Measurements from ENCODE around the gene GMPS. TPM values are rescaled to one million over a fixed set of nuclear protein-coding genes. Genes with fewer than 3 reads are reported as not detected.
"Not testable (repeated sequence)": the region's sequence is repeated elsewhere in the genome, so short reads cannot be mapped to it uniquely, and the experiment has no call there.

Gene GMPS
- total RNA-seq, 1 donor from 2014 or later: 279 TPM

- H3K79me2 ChIP-seq (ENCODE audit: low read depth): no peaks in the 10 kb centered on the region
- H3K27me3 ChIP-seq: no peaks in the 10 kb centered on the region
- no peak overlapping the region for H3K4me3 Mint-ChIP-seq
- peaks cover 3% of the 10 kb centered on the region for H3K9me3 ChIP-seq (ENCODE audit: low read depth)
- no peaks in the 10 kb centered on the region for H3K36me3 ChIP-seq
- H3K4me1 ChIP-seq: no peaks in the 10 kb centered on the region
- no peaks in the 10 kb centered on the region for H4K20me1 ChIP-seq (ENCODE audit: low read depth)
- no peak overlapping the region for H3K4me3 ChIP-seq
- peaks cover 28% of the 10 kb centered on the region for H3K36me3 Mint-ChIP-seq
- no peak overlapping the region for H3K4me2 ChIP-seq
- no peaks in the 10 kb centered on the region for H3K4me1 Mint-ChIP-seq
- no peak overlapping the region for H2AFZ ChIP-seq (replicated peaks)
- no peak overlapping the region for H3K27ac Mint-ChIP-seq
- H3K9me3 Mint-ChIP-seq: peaks cover 7% of the 10 kb centered on the region
- H3K27me3 Mint-ChIP-seq (ENCODE audit: insufficient read depth, low read depth): no peaks in the 10 kb centered on the region
- H3K27ac ChIP-seq: no peak overlapping the region
- TF ChIP-seq CTCF (IDR thresholded peaks at IDR 0.05) (no peak), EZH2phosphoT487 (IDR thresholded peaks at IDR 0.05) (no peak), EZH2 (IDR thresholded peaks at IDR 0.05) (no peak)
- H3K9ac ChIP-seq: no peak overlapping the region
- no peak for DNase-seq (ENCODE audit: low spot score)
- H3F3A ChIP-seq (ENCODE audit: low read depth): no peaks in the 10 kb centered on the region
Measured at GRCh38 chr3:155958676-155959075, 88.2 kb downstream of the GMPS start.

GRCh38 chr3:155960060-155960459 lies 89.6 kb downstream of the GMPS start:
- H4K20me1 ChIP-seq (ENCODE audit: low read depth): no peaks in the 10 kb centered on the region
- H3K79me2 ChIP-seq (ENCODE audit: low read depth): no peaks in the 10 kb centered on the region
- Mint-ChIP-seq H3K27ac (no peak overlapping the region), H3K27me3 (ENCODE audit: insufficient read depth, low read depth) (no peaks in the 10 kb centered on the region), H3K4me3 (no peak overlapping the region), H3K9me3 (peaks cover 7% of the 10 kb centered on the region), H3K36me3 (peaks cover 21% of the 10 kb centered on the region), H3K4me1 (no peaks in the 10 kb centered on the region)
- H3K36me3 ChIP-seq: no peaks in the 10 kb centered on the region
- H3K9me3 ChIP-seq (ENCODE audit: low read depth): peaks cover 3% of the 10 kb centered on the region
- DNase-seq (ENCODE audit: low spot score): no peak
- H3K9ac ChIP-seq: no peak overlapping the region
- TF ChIP-seq CTCF (IDR thresholded peaks at IDR 0.05) (no peak), EZH2 (IDR thresholded peaks at IDR 0.05) (no peak), EZH2phosphoT487 (IDR thresholded peaks at IDR 0.05) (no peak)
- H3K4me1 ChIP-seq: no peaks in the 10 kb centered on the region
- no peaks in the 10 kb centered on the region for H3K27me3 ChIP-seq
- no peak overlapping the region for H3K4me3 ChIP-seq
- H3K27ac ChIP-seq: no peak overlapping the region
- no peak overlapping the region for H2AFZ ChIP-seq (replicated peaks)
- H3K4me2 ChIP-seq: no peak overlapping the region
- no peaks in the 10 kb centered on the region for H3F3A ChIP-seq (ENCODE audit: low read depth)

- not testable (repeated sequence) for H3K4me1 ChIP-seq; H3K36me3 ChIP-seq; H3K9me3 ChIP-seq (ENCODE audit: low read depth); H3K27ac ChIP-seq; H3K4me3 Mint-ChIP-seq; H3K27me3 ChIP-seq; H3K27ac Mint-ChIP-seq; H2AFZ ChIP-seq (replicated peaks); H3K9ac ChIP-seq; DNase-seq (ENCODE audit: low spot score); H4K20me1 ChIP-seq (ENCODE audit: low read depth); H3K4me2 ChIP-seq; H3F3A ChIP-seq (ENCODE audit: low read depth); H3K79me2 ChIP-seq (ENCODE audit: low read depth); H3K4me1 Mint-ChIP-seq; H3K9me3 Mint-ChIP-seq; H3K4me3 ChIP-seq; H3K27me3 Mint-ChIP-seq (ENCODE audit: insufficient read depth, low read depth)
- H3K36me3 Mint-ChIP-seq: peaks cover 15% of the 10 kb centered on the region
Measured at GRCh38 chr3:155961044-155961443, 90.6 kb downstream of the GMPS start.

- H3K27me3 ChIP-seq: no peaks in the 10 kb centered on the region
- H3K36me3 ChIP-seq: no peaks in the 10 kb centered on the region
- no peaks in the 10 kb centered on the region for H4K20me1 ChIP-seq (ENCODE audit: low read depth)
- no peak for DNase-seq (ENCODE audit: low spot score)
- no peaks in the 10 kb centered on the region for H3F3A ChIP-seq (ENCODE audit: low read depth)
- no peak overlapping the region for H3K4me3 Mint-ChIP-seq
- H3K27me3 Mint-ChIP-seq (ENCODE audit: insufficient read depth, low read depth): no peaks in the 10 kb centered on the region
- peaks cover 13% of the 10 kb centered on the region for H3K36me3 Mint-ChIP-seq
- no peaks in the 10 kb centered on the region for H3K79me2 ChIP-seq (ENCODE audit: low read depth)
- H2AFZ ChIP-seq (replicated peaks): no peak overlapping the region
- H3K27ac ChIP-seq: no peak overlapping the region
- no peak overlapping the region for H3K4me3 ChIP-seq
- no peak overlapping the region for H3K4me2 ChIP-seq
- H3K4me1 ChIP-seq: no peaks in the 10 kb centered on the region
- peaks cover 5% of the 10 kb centered on the region for H3K9me3 Mint-ChIP-seq
- TF ChIP-seq CTCF (IDR thresholded peaks at IDR 0.05): no peak
- no peak for TF ChIP-seq EZH2 (IDR thresholded peaks at IDR 0.05)
- TF ChIP-seq EZH2phosphoT487 (IDR thresholded peaks at IDR 0.05): no peak
- H3K4me1 Mint-ChIP-seq: no peaks in the 10 kb centered on the region
- no peak overlapping the region for H3K9ac ChIP-seq
- H3K27ac Mint-ChIP-seq: no peak overlapping the region
- peaks cover 3% of the 10 kb centered on the region for H3K9me3 ChIP-seq (ENCODE audit: low read depth)
Measured at GRCh38 chr3:155963570-155963969, 93.1 kb downstream of the GMPS start.

All from neural progenitor cell (in vitro differentiated cells).